GM18907 (cell line): ENCODE data around the gene PKD2.
"Not testable (repeated sequence)": the region's sequence is repeated elsewhere in the genome, so short reads cannot be mapped to it uniquely, and the experiment has no call there.

ENCODE experiments used
- ATAC-seq: cut with Tn5 transposase; IDR thresholded peaks from one replicate; pipeline ENCODE4 v1.9.1; 2021; ENCODE audit warnings: mild to moderate bottlenecking, moderate library complexity; ENCODE audit not compliant: unreplicated experiment

Gene PKD2

DNA sequence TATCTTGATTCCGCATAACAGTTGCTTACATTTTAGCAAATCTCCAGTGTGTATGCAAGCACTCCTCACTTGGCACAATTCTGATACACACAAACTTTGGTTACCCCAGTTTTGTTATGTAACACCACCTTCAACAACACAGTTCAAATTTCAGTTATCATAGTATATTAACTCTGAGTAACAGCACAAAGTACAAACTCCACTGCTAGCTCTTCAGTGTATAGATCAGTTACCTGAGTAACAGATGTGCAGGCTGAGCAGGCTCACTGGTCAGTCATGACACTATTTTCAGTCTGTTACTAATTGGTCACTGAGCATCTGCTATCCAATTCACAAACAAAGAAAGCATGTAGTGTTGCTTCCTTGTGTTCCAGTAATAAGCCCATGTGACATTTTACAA lies 55.4 kb downstream of the PKD2 start:
- no peak for ATAC-seq

DNA sequence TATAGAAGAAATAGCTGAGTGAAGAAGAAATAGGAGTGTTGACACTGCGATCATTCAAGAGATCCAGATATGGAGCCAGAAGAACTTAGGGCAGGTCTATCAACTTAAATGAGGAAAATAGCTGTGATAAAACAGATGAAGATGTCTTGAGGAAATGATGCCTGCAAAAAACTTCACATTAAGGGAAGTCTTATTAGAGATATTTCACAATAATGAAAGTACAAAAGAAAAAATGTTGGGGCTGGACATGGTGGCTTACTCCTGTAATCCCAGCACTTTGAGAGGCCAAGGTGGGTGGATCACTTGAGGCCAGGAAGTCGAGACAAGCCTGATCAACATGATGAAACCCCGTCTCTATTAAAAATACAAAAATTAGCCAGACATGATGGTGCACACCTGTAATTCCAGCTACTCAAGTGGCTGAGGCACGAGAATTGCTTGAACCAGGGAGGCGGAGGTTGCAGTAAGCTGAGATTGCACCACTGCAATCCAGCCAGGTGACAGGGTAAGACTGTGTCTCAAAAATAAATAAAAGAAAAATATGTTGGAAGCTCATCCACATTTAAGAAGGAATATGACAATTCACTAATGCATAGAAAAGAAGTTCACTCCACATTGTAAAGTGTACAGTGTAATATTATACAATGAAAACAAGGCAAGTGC lies 56.3 kb downstream of the PKD2 start:
- ATAC-seq: no peak

DNA sequence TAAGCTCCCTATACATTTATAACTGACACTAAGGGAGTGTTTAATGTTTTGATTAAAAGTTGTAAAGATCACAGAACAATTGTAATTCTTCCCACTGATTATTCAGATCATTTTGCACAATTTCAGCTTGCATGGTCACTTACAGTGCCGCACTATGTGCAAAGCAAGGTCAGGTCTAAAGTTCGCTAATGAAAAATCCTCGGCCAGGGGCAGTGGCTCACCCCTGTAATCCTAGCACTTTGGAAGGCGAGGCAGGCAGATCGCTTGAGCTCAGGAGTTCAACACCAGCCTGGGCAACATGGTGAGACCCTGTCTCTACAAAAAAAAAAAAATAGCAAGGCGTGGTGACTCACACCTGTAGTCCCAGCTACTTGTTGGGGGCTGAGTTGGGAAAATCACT lies 57.0 kb downstream of the PKD2 start:
- ATAC-seq: no peak

DNA sequence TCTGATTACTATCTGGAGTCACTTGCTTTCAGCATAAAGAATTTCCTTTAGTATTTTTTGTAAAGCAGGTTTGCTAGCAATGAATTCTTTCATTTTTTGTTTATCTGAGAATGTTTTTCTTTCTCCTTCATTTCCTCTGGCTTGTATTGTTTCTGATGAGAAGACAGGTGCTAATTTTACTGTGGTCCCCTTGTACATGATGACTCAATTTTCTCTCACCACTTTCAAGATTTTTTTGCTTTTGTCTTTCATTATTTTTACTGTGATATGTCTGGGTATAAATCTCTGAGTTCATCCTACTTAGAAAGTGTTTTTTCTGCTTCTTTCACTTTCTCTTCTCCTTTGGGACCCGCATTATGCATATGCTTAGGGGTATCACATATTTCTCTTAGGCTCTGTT lies 62.6 kb downstream of the PKD2 start:
- no peak for ATAC-seq

DNA sequence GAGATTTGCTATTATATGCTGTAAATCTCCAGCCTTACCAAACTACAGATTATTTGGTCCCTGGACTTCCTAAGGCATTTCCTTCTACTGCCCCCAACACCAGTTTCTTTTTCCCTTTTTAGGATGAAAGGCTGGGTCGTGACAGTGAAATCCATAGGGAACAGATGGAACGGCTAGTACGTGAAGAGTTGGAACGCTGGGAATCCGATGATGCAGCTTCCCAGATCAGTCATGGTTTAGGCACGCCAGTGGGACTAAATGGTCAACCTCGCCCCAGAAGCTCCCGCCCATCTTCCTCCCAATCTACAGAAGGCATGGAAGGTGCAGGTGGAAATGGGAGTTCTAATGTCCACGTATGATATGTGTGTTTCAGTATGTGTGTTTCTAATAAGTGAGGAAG lies 67.9 kb downstream of the PKD2 start:
- no peak for ATAC-seq

DNA sequence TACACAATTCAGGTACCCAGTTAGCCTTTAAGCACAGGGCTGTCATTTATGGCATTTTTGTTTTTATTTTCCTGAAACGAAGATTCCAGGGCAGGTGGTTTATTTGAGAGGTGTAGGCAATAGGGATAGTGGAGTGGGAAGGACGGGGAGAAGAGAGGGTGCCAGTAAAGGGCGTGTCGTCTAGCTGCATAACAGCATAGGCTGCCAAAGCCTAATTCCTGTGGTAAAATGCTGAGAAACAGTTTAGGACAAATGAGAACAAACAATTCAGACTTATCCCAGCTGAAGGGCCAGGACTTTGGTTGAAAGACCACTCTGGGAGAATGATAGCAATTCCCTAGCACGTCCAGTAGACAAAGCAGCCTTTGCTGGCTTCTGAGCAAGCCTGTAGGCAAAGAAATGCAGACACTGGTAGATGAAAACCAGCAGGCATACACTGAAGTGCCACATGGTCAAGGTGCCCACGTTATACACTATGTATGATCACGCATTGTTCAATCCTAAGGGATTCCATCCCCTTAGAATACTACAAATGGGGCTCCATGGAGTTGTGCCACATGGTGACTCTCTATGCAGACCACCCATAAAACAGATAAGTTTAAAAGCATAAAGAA lies 70.6 kb downstream of the PKD2 start:
- no peak for ATAC-seq

DNA sequence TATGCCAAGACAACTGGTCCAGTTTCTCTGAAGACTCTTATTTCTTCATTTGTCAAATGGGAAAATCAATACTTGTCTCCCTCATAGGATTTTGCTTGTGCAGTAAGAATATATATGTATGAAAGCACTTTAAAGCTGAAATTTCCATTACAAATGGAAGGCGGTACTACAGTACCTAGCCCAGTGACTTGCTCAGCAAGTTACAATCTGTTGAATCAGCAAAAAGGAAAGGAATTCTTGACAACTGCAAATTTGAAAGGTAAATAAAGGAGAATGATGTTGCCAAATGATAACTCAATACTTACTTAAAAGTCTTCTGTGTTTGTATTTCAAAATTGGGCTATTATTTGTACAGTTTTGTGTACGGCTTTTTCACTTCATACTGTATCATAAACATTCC lies 71.1 kb downstream of the PKD2 start:
- ATAC-seq: no peak

DNA sequence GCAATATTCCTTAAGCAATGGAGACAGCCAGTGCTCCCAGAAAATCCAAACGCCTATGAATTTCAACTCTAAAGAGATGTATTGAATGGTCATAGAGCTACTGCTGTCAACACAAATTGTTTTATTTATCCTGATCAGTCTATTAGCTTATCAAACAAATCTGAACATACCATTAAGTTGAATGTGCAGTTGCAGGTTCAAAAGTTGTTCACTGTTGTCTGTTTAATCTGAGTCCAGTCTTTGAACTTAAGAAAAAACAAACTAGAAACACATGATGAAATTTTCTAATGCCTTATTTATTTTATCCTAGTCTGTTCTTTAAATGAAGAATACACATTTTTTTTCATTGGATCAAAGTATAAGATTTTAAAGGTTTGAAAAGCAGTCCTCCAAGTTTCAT lies 73.2 kb downstream of the PKD2 start:
- no peak for ATAC-seq

DNA sequence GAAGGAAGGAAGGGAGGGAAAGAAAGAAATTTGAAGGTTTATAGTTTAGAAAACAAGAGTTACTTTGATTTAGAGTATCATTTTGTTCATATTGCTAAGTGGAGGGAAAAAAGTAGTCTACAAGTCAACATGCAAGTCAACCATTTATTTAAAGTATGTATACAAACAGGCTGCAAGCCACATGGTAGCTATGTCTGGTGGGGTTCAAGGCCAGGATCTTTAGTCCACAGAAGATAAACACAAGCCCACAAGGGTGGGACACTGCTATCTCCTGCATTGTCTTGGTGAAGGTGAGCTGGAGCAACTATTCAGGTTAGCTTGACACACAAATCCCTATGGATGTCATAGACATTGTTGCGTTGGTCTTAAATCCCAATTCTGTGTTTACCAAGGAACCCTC lies 79.6 kb downstream of the PKD2 start:
- ATAC-seq: no peak

DNA sequence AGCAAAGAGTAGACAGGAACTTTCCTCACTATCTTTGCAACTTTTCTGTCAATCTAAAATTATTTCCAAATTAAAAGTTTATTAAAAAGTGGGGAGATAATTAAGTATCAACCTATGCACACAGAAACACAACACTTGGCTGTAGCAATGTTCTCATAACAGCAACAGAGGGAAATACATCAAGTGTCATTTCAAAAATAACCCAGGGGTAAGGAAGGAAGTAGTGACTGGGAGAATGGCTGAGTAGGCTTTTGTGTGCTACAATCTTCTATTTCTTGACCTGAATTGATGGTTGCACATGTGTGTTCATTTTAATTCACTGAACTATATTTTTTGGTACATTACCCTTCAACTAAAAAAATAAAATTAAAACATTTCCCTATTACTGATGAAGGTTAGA lies 83.5 kb downstream of the PKD2 start:
- no peak for ATAC-seq

DNA sequence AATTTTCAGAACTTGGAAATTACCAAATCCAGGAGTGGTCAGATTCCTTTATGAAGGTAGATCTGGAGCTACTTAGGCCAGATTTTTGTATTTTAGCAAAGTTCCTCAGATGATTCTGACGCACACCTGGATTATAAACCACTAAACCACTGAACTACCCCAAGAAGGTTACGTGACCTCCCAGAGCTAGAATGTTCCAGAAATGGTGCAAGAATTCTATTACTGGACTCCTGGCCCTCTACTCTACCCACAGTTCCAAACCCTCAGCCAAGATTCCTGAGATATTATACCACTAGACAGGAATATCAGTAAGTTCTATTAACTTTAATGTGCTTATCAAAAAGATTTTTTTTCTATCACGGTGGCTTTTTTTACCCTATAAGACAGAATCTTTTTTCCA lies 83.9 kb downstream of the PKD2 start:
- no peak for ATAC-seq

DNA sequence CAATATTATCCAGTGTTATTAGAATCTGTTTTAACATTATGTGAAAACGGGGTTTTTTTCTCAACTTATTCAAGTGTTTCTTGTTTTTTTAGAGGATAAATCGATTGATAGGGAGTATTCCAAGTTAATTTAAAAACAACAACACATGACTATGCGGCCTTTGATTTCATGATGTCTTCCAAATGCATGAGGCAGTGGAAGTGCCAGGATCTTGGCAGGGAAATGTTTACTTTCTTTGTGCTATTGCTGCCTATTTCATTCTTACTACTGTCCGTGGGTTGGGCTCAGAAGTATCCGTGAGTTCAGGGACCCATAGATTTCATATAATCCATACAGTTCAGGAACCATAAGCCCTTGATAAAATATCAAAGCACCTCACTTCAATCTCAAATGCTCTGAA lies 86.4 kb downstream of the PKD2 start:
- ATAC-seq: no peak

DNA sequence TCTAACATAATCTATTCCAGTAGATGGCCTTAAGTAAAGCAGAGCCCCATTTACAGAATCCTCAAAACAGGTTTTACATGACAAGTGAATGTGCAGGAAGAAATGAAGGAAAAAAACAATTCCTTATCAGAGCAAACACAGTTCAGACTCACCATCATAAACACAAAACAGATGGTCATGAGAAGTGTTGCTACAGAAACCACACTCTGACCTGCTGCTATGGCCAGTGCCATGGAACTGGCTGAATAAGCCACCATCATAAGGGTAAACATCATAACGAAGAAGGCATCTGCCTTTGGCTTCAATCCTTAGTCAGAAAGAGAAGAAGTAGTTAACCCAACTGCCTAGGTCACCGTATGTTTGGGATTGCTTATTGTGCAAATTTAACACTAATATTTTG lies 89.9 kb downstream of the PKD2 start:
- no peak for ATAC-seq

DNA sequence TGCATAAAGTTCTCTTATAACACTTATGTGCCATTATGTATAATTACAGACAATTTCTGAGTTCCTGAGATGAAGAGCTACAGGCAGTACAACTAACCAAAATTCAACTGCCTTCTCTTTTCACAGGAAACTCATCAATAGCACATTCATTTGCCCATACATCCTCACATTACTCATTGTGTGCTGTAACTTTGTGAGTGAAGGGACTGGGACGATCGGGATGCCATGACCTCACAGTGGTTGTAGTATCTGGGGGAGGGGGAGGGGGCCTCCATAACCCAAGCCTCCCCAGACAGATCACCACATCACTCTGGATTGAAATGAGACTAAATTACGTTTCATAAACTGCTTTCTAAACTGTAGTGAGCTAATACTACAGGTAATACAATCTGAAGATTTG lies 90.3 kb downstream of the PKD2 start:
- ATAC-seq: no peak

DNA sequence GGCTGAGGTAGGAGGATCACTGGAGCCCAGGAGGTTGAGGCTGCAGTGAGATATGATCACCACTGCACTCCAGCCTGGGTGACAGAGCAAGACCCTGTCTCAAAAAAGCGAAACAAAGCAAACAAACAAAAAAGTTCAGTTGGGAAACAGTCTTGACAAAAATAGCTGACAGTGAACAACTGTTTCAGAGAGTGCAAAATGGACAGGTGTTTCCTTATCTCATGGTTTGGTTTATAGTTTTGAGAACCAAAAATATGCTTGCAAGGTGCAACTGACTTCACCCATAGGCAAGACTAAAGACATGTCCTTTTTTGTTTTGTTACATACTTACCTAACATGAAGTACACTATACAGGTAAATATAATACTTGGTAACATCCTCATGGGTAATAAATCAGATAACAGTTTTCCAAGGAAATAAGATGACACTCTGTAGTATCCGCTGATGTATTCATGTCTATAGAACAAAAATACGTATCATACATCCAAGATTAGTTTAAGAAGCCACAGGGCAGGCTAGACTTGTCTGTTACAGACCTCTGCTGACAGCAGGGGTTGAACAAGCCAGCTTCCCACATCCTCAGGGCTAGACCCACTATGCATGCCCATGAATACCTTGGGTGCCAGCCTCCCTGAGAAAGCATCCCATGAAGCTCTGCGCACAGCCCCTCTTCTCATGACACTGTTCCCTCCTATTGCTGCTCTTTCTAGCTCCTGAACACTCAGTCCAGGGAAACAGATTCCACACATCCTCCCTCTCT lies 91.7 kb downstream of the PKD2 start:
- ATAC-seq: no peak

DNA sequence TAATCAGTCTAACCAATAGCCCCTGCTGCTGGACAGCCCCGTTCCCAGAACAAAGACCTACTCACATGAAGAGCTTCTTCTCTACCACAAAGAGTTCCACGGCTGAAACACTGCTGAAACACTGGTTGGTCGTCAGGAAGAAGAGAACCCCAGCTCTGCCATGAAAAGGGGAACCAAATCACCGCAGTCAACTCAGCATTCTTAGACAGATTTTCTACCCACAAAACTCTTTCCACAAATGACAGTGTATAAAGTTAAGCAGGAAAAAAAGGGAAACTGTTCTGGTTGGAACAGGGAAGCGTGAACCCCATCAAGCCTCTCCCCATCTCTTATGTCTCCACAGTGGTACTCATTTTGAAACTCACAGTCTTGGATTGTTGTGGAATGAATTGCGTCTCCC lies 93.7 kb downstream of the PKD2 start:
- ATAC-seq: no peak

DNA sequence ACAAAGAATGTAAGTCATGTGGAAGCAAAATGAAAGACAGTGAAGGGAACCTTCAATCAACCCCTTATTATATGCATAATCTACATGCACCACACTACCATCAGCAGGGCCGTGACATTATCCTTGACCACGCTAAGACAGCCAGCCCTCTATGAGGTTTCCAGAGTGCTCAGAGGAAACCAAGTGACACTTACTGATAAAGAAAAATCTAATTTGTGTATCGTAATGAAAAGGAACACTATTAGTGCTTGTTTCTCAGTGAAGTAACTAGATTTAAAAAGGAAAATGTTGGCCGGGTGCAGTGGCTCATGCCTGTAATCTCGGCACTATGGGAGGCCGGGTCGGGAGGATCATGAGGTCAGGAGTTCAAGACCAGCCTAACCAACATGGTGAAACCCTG lies 94.6 kb downstream of the PKD2 start:
- ATAC-seq: no peak

DNA sequence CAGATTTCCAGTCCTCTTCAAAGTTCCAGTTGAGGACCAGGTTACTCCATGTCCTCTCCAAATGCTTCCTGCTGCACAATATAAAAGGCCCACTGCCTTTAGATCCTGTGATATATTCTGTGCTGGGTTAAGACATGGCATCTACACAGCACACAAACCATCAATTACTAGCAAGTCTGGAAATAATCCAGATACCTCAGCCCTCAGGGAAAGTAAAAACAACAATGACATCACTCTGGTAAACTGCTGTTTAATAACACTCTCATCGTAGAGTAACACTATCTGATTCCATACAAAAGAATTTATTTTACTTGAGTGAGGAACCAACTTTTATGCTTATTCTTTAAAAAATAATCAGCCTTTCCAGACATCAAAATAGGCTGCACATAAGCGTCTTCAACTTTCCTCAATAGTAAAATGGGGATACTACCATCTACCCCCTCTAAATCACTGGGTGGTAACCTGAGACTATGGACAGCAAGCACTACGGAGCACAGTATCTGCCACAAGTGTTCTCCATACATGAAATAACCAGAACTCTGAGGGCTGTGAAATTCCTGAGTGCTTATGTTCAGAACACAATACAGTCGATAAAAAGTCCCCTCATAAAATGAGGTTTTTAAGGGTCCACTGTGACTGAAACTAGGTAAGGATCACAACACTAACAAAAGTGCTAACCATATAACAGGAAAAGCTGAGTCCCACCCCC lies 97.6 kb downstream of the PKD2 start:
- no peak for ATAC-seq

DNA sequence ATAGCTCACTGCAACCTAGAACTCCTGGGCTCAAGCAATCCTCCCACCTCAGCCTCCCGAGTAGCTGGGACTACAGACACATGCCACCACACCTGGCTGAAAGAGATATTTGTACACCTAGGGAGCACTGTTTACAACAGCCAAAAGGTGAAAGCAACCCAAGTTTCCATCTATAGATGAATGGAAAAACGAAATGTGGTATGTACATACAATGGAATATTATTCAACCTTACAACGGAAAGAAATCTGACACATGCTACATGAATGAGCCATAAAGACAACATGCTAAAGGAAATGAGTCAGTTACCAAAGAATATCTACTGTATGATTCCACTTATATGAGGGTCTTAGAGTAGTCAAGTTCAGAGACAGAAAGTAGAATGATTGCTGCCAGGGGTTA lies 98.8 kb downstream of the PKD2 start:
- no peak for ATAC-seq

DNA sequence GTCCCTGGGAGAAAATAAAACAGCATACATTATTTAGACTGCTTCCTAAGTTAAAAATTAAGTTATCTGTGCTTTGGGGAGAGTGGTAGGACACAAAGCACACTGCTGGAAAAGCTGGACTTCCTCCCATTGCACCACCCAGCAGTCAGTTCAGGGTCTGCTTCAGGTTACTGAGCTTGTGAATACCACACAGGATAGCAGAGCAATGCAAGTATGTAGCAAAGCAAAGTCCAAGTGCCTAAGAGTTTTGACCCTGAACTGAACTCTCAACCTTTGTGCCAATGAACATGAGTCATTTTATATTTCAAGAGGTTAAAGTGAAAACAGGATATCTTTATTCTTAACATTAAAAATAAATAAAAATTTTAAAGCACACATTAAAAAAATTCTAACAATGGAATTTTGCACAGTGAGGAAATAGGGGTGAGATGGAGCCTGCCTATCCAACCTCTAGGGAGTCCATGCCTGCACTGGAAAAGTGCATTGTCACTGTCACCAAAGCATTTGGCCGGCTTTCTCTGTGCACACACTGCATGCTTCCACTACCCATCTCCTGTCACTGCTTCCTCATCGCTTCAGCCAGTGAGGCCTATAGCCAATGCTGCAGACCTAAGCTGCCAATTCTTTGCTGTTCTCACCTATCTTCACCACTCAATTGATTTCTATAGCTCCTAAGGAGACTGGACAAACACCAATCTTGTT lies 100.1 kb downstream of the PKD2 start:
- no peak for ATAC-seq

DNA sequence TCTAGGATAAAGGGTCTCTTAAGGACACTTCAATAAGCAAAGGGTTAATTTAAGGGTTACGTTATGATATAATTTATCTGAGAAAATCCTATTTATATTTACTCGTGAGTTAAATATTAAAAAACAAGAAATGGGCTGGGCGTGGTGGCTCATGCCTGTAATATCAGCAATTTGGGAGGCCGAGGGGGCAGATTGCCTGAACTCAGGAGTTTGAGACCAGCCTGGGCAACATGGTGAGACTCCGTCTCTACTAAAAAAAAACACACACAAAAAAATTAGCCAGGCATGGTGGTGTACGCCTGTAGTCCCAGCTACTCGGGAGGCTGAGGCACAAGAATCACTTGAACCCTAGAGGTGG lies 100.7 kb downstream of the PKD2 start:
- ATAC-seq: not testable (repeated sequence)
